ENCODE measurements around the gene PRUNE2.

GRCh38 chr9:76615177-76615603, 290.7 kb downstream of the PRUNE2 start:
- TF ChIP-seq POLR2AphosphoS5 (IDR thresholded peaks at IDR 0.05): no peak
- TF ChIP-seq CTCF (IDR thresholded peaks at IDR 0.05): no peak
- TF ChIP-seq POLR2A (IDR thresholded peaks at IDR 0.05): no peak

Data from breast epithelium (tissue), 3 donors.